H9 (cell line): ENCODE data around the gene SMAD3. TPM values are rescaled to one million over a fixed set of nuclear protein-coding genes. Genes with fewer than 3 reads are reported as not detected.

Experiments
- DNase-seq: peaks from one replicate; pipeline ENCODE4 v3.0.0-alpha.2; 2017
- H2AFZ ChIP-seq: one replicate; pipeline ENCODE4 v1.6.1; 2013; ENCODE audit warnings: mild to moderate bottlenecking, low read length, control low read depth, moderate library complexity
- H2AK5ac ChIP-seq: 2 replicates; pipeline ENCODE4 v1.6.1; 2013; ENCODE audit warnings: low read length, control low read depth, mixed read lengths; ENCODE audit not compliant: insufficient read length
- H2BK120ac ChIP-seq: one replicate; pipeline ENCODE4 v1.6.1; 2013; ENCODE audit warnings: low read depth, mild to moderate bottlenecking, low read length, control low read depth, inconsistent platforms; ENCODE audit not compliant: poor library complexity, severe bottlenecking
- H2BK12ac ChIP-seq: 2 replicates; pipeline ENCODE4 v1.6.1; 2013; ENCODE audit warnings: low read length, control low read depth, mixed read lengths, low read depth; ENCODE audit not compliant: insufficient read length
- H2BK15ac ChIP-seq: 2 replicates; pipeline ENCODE4 v1.6.1; 2013; ENCODE audit warnings: low read depth, low read length, control low read depth
- H2BK20ac ChIP-seq: one replicate; pipeline ENCODE4 v1.6.1; 2013; ENCODE audit warnings: low read depth, mild to moderate bottlenecking, low read length, control low read depth, inconsistent platforms; ENCODE audit not compliant: poor library complexity, severe bottlenecking
- H2BK5ac ChIP-seq: 2 replicates; pipeline ENCODE4 v1.6.1; 2013; ENCODE audit warnings: low read length, control low read depth, mixed read lengths; ENCODE audit not compliant: insufficient read length
- H3K14ac ChIP-seq: 2 replicates; pipeline ENCODE4 v1.6.1; 2013; ENCODE audit warnings: low read length, control low read depth; ENCODE audit not compliant: insufficient read depth
- H3K18ac ChIP-seq: 2 replicates; pipeline ENCODE4 v1.6.1; 2013; ENCODE audit warnings: low read depth, mild to moderate bottlenecking, mixed read lengths, low read length, control low read depth; ENCODE audit not compliant: insufficient read length
- H3K23ac ChIP-seq: 2 replicates; pipeline ENCODE4 v1.6.1; 2013; ENCODE audit warnings: low read length, control low read depth, mixed read lengths, low read depth; ENCODE audit not compliant: insufficient read length
- H3K23me2 ChIP-seq: 2 replicates; pipeline ENCODE4 v1.6.1; 2013; ENCODE audit warnings: low read depth, mild to moderate bottlenecking, mixed read lengths, low read length, control low read depth; ENCODE audit not compliant: insufficient read length, poor library complexity, severe bottlenecking
- H3K27ac ChIP-seq: 2 replicates; pipeline ENCODE4 v1.5.1; 2013; ENCODE audit warnings: low read length, control low read depth, mixed read lengths, low read depth; ENCODE audit not compliant: insufficient read length
- H3K27me3 ChIP-seq: 2 replicates; pipeline ENCODE4 v1.6.1; 2013; ENCODE audit warnings: low read length, control low read depth, inconsistent platforms; ENCODE audit not compliant: insufficient read depth
- H3K4ac ChIP-seq: 2 replicates; pipeline ENCODE4 v1.6.1; 2013; ENCODE audit warnings: low read depth, mild to moderate bottlenecking, control low read depth, inconsistent platforms, low read length, moderate library complexity
- H3K4me1 ChIP-seq: 2 replicates; pipeline ENCODE4 v1.6.1; 2013; ENCODE audit warnings: low read length, control low read depth, inconsistent platforms; ENCODE audit not compliant: insufficient read depth
- H3K4me2 ChIP-seq: 2 replicates; pipeline ENCODE4 v1.6.1; 2013; ENCODE audit warnings: low read length, control low read depth, mixed read lengths; ENCODE audit not compliant: insufficient read length, insufficient read depth
- H3K56ac ChIP-seq: 2 replicates; pipeline ENCODE4 v1.6.1; 2013; ENCODE audit warnings: low read depth, mild to moderate bottlenecking, mixed read lengths, low read length, control low read depth; ENCODE audit not compliant: insufficient read length
- H3K79me1 ChIP-seq: 2 replicates; pipeline ENCODE4 v1.6.1; 2013; ENCODE audit warnings: low read depth, mild to moderate bottlenecking, moderate library complexity, low read length, control low read depth, inconsistent platforms; ENCODE audit not compliant: insufficient read depth, poor library complexity, severe bottlenecking
- H3K79me2 ChIP-seq: 2 replicates; pipeline ENCODE4 v1.6.1; 2013; ENCODE audit warnings: low read length, control low read depth, inconsistent platforms; ENCODE audit not compliant: insufficient read depth
- H3K9ac ChIP-seq: 2 replicates; pipeline ENCODE4 v1.6.1; 2013; ENCODE audit warnings: low read length, control low read depth, mixed read lengths; ENCODE audit not compliant: insufficient read length; ENCODE audit errors: extremely low read depth
- H3K9me3 ChIP-seq: one replicate; pipeline ENCODE4 v1.6.1; 2013; ENCODE audit warnings: low read depth, low read length, inconsistent platforms; ENCODE audit not compliant: control insufficient read depth
- H3T11ph ChIP-seq: one replicate; pipeline ENCODE4 v1.6.1; 2013; ENCODE audit warnings: mild to moderate bottlenecking, low read length, control low read depth, inconsistent platforms
- H4K20me1 ChIP-seq: one replicate; pipeline ENCODE4 v1.6.1; 2013; ENCODE audit not compliant: control insufficient read depth, insufficient read length, insufficient read depth
- H4K5ac ChIP-seq: 2 replicates; pipeline ENCODE4 v1.6.1; 2013; ENCODE audit warnings: low read depth, mild to moderate bottlenecking, mixed read lengths, low read length, control low read depth; ENCODE audit not compliant: insufficient read length
- H4K8ac ChIP-seq: replicated peaks from 2 replicates; pipeline ENCODE4 v1.6.1; 2013; ENCODE audit warnings: low read length, control low read depth, mixed read lengths, low read depth; ENCODE audit not compliant: insufficient read length
- H4K91ac ChIP-seq: 2 replicates; pipeline ENCODE4 v1.6.1; 2013; ENCODE audit warnings: low read depth, mild to moderate bottlenecking, moderate library complexity, mixed read lengths, low read length, control low read depth; ENCODE audit not compliant: insufficient read length
- H3K27ac Mint-ChIP-seq, 3 experiments: 2 replicates in 2 of 3; 3 replicates in 1 of 3; pipeline ENCODE4 v1.8.0; 2020 to 2021; ENCODE audit warnings: mixed read lengths in 3 of 3, mild to moderate bottlenecking in 1 of 3, moderate library complexity in 1 of 3
- H3K27me3 Mint-ChIP-seq: 2 replicates; pipeline ENCODE4 v1.8.0; 2021; ENCODE audit warnings: low read depth, mild to moderate bottlenecking, moderate library complexity, mixed read lengths
- H3K36me3 Mint-ChIP-seq, 3 experiments: 2 replicates in 2 of 3; 3 replicates in 1 of 3; pipeline ENCODE4 v1.8.0; 2020 to 2021; ENCODE audit warnings: low read depth in 3 of 3, mixed read lengths in 3 of 3; ENCODE audit not compliant: insufficient read depth in 1 of 3
- H3K4me1 Mint-ChIP-seq, 2 experiments: 2 replicates each; pipeline ENCODE4 v1.8.0; 2020; ENCODE audit warnings: mixed read lengths in 2 of 2
- H3K4me3 Mint-ChIP-seq, 2 experiments: 2 replicates in 1 of 2; 3 replicates in 1 of 2; pipeline ENCODE4 v1.8.0; 2020 to 2021; ENCODE audit warnings: mild to moderate bottlenecking in 2 of 2, mixed read lengths in 2 of 2, moderate library complexity in 1 of 2
- H3K9me3 Mint-ChIP-seq, 2 experiments: 2 replicates in 1 of 2; 3 replicates in 1 of 2; pipeline ENCODE4 v1.8.0; 2020; ENCODE audit warnings: mild to moderate bottlenecking in 2 of 2, mixed read lengths in 2 of 2, moderate library complexity in 1 of 2
- CTCF ChIP-seq: fragments of 200-600 bp; sonication (generic); conservative IDR thresholded peaks from 3 replicates; pipeline ENCODE4 v1.8.0; 2021; ENCODE audit warnings: antibody characterized with exemption, mild to moderate bottlenecking
- WGBS: extraction: QIAGEN DNeasy Blood & Tissue Kit; methylation state at CpG from one replicate; pipeline ENCODE4 v1.1.7; 2013; ENCODE audit warnings: missing lambda C conversion rate, low lambda C conversion rate, mixed read lengths; ENCODE audit not compliant: insufficient read length; ENCODE audit errors: extremely low coverage; 5-methylcytosine and 5-hydroxymethylcytosine counted together
- total RNA-seq: library from RNA; stranded (reverse); gene quantifications from 2 replicates; pipeline ENCODE4 v1.2.1, GENCODE V29; 2021

Gene SMAD3
- total RNA-seq, 1 experiment from 2014 or later = 26.7 TPM

GRCh38 chr15:67185621-67186225 lies 120.3 kb downstream of the SMAD3 start:
- no peak overlapping the region for H4K91ac ChIP-seq
- no peak overlapping the region for H3K56ac ChIP-seq
- no peaks in the 10 kb centered on the region for H3K23me2 ChIP-seq
- no peak for TF ChIP-seq CTCF
- H3K4me1 Mint-ChIP-seq = peaks cover 6 to 8% of the 10 kb centered on the region in 2 experiments; a peak in 2 of 4 replicates
- H3K4me2 ChIP-seq = no peak overlapping the region
- no peak overlapping the region for H3K4me3 Mint-ChIP-seq
- no peak overlapping the region for H2BK12ac ChIP-seq
- no peak overlapping the region; the same call in 1 of the 2 replicates for H3K14ac ChIP-seq
- no peaks in the 10 kb centered on the region for H3K79me2 ChIP-seq
- no peak overlapping the region for H2AK5ac ChIP-seq
- no peak overlapping the region for H3K18ac ChIP-seq
- H3K4ac ChIP-seq = no peak overlapping the region
- H4K20me1 ChIP-seq = no peaks in the 10 kb centered on the region
- no peaks in the 10 kb centered on the region for H3K9me3 Mint-ChIP-seq
- H3T11ph ChIP-seq = no peak overlapping the region
- H2BK20ac ChIP-seq = no peak overlapping the region
- H3K23ac ChIP-seq = no peak overlapping the region
- H4K8ac ChIP-seq = no peak overlapping the region
- H3K36me3 Mint-ChIP-seq = peaks cover 6 to 72% (median 21%) of the 10 kb centered on the region in 3 experiments
- H2BK15ac ChIP-seq = no peak overlapping the region
- H3K27me3 ChIP-seq = no peaks in the 10 kb centered on the region
- H3K4me1 ChIP-seq = no peaks in the 10 kb centered on the region
- no peaks in the 10 kb centered on the region for H3K79me1 ChIP-seq
- H2AFZ ChIP-seq = no peak overlapping the region
- no peak for DNase-seq
- peak overlapping the region in 1 of 3 experiments; percentile 60; a peak in 2 of 7 replicates for H3K27ac Mint-ChIP-seq
- no peak overlapping the region for H2BK120ac ChIP-seq
- no peaks in the 10 kb centered on the region for H3K27me3 Mint-ChIP-seq
- no peaks in the 10 kb centered on the region for H3K9me3 ChIP-seq
- H3K9ac ChIP-seq = no peak overlapping the region
- no peak overlapping the region for H3K27ac ChIP-seq
- no peak overlapping the region for H4K5ac ChIP-seq
- WGBS = no CpG with 5 or more reads among the region's 9 CpGs
- no peak overlapping the region for H2BK5ac ChIP-seq
